NB4 (cell line): ENCODE data around the gene RELCH.

Experiments used
- MAX ChIP-seq: IDR thresholded peaks from 2 replicates; pipeline ENCODE4 v1.6.1; 2011; ENCODE audit warnings: low read depth, low read length
- MYC ChIP-seq: IDR thresholded peaks from 2 replicates; pipeline ENCODE4 v1.6.1; 2011; ENCODE audit warnings: low read depth, low read length
- POLR2A ChIP-seq: IDR thresholded peaks from 2 replicates; pipeline ENCODE4 v1.6.1; 2011; ENCODE audit warnings: mild to moderate bottlenecking; ENCODE audit not compliant: insufficient read length; ENCODE audit errors: extremely low read depth
- TF ChIP-seq, protein P1 (sequence below): IDR thresholded peaks from one replicate; pipeline ENCODE4 v1.5.1; 2012; ENCODE audit warnings: low read depth, low read length

DNA sequence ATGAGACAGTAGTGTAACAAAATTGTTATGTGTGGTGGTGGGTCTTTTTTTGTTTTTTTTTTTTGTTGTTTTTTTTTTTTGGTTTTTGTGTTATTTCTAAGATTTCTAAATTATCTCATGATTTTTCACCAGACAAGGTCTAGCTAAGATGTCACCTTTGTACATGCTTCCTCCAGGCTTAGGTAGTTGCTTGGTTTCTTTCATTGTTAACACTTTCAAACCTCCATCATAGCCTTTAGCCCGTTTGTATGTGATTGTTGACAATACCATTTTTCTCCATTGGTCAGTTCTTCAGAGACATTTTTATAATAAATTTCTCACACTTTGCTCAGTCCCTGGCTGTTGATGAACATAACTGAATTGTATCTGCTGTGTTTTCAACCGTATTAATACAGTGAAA, 2.2 kb downstream of the RELCH start:
- TF ChIP-seq, protein P1, sequence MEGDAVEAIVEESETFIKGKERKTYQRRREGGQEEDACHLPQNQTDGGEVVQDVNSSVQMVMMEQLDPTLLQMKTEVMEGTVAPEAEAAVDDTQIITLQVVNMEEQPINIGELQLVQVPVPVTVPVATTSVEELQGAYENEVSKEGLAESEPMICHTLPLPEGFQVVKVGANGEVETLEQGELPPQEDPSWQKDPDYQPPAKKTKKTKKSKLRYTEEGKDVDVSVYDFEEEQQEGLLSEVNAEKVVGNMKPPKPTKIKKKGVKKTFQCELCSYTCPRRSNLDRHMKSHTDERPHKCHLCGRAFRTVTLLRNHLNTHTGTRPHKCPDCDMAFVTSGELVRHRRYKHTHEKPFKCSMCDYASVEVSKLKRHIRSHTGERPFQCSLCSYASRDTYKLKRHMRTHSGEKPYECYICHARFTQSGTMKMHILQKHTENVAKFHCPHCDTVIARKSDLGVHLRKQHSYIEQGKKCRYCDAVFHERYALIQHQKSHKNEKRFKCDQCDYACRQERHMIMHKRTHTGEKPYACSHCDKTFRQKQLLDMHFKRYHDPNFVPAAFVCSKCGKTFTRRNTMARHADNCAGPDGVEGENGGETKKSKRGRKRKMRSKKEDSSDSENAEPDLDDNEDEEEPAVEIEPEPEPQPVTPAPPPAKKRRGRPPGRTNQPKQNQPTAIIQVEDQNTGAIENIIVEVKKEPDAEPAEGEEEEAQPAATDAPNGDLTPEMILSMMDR: no peak
- TF ChIP-seq POLR2A (no peak), MAX (no peak), MYC (no peak)
